Endothelial cell of umbilical vein (primary cell): ENCODE data around the gene THBS4. TPM values are rescaled to one million over a fixed set of nuclear protein-coding genes. Genes with fewer than 3 reads are reported as not detected.

ENCODE experiments used
- BruUV-seq: library from RNA; stranded (reverse); fragments of 400-500 nt; replicated peaks from 2 replicates; lab custom pipeline; 2021; lab: Mats Ljungman, UMichigan
- CTCF ChIA-PET: fragments of 300-600, 350-600 bp; sonication (Branson Sonifier 250); formaldehyde crosslinking; loops from one replicate; lab custom pipeline; 2021; ENCODE audit warnings: antibody characterized with exemption, inconsistent platforms; lab: Charles Lee
- POLR2A ChIA-PET: fragments of 300-600, 350-600 bp; sonication (Branson Sonifier 250); formaldehyde crosslinking; loops from one replicate; lab custom pipeline; 2021; ENCODE audit warnings: antibody characterized with exemption, inconsistent platforms; lab: Charles Lee
- DNase-seq: peaks from one replicate; pipeline ENCODE4 v3.0.0-alpha.2; 2011; ENCODE audit warnings: low read depth, low spot score
- FAIRE-seq: peaks from 2 replicates; lab custom pipeline; 2011; peaks lifted over from hg19 to GRCh38; lab: Jason Lieb, UNC
- H2AFZ ChIP-seq: 2 replicates; pipeline ENCODE4 v1.6.0; 2012; ENCODE audit warnings: low read depth, low read length, control low read depth, inconsistent platforms
- H3K27ac ChIP-seq: 2 replicates; pipeline ENCODE4 v1.5.1; 2011; ENCODE audit warnings: low read depth, mild to moderate bottlenecking, control low read depth, low read length, moderate library complexity; ENCODE audit not compliant: insufficient read depth
- H3K27me3 ChIP-seq, 2 experiments: 2 replicates each; pipeline versions ENCODE4 v1.6.0 to v1.6.1; 2011; ENCODE audit warnings: low read length in 2 of 2, mixed read lengths in 1 of 2; ENCODE audit not compliant: control insufficient read depth in 2 of 2, insufficient read depth in 2 of 2
- H3K36me3 ChIP-seq, 2 experiments: 2 replicates in 1 of 2; 3 replicates in 1 of 2; pipeline ENCODE4 v1.5.1; 2011; ENCODE audit warnings: low read length in 2 of 2, mild to moderate bottlenecking in 1 of 2, moderate library complexity in 1 of 2; ENCODE audit not compliant: control insufficient read depth in 2 of 2, insufficient read depth in 2 of 2; ENCODE audit errors: extremely low read depth in 1 of 2
- H3K4me1 ChIP-seq: 3 replicates; pipeline ENCODE4 v1.5.1; 2011; ENCODE audit warnings: mild to moderate bottlenecking, low read length; ENCODE audit not compliant: control insufficient read depth, insufficient read depth; ENCODE audit errors: extremely low read depth
- H3K4me2 ChIP-seq: 2 replicates; pipeline ENCODE4 v1.6.1; 2011; ENCODE audit warnings: low read length, control low read depth, mixed read lengths; ENCODE audit not compliant: insufficient read depth
- H3K4me3 ChIP-seq, 3 experiments: fragments of 200-600 bp in 1 of 3; sonication (generic), shearing (Covaris generic) in 1 of 3; replicated peaks in 1 of 3; 2 replicates each; pipeline ENCODE4 v1.5.1; 2011 to 2016; ENCODE audit warnings: control low read depth in 3 of 3, low read length in 3 of 3, mild to moderate bottlenecking in 2 of 3, inconsistent platforms in 1 of 3, low read depth in 1 of 3, moderate library complexity in 1 of 3; ENCODE audit not compliant: insufficient read depth in 1 of 3
- H3K79me2 ChIP-seq: 2 replicates; pipeline ENCODE4 v1.6.0; 2012; ENCODE audit warnings: low read length, inconsistent platforms; ENCODE audit not compliant: control insufficient read depth, insufficient read depth
- H3K9ac ChIP-seq: replicated peaks from 2 replicates; pipeline ENCODE3; 2011; ENCODE audit warnings: low read length, control low read depth; ENCODE audit not compliant: insufficient read depth; ENCODE audit errors: extremely low read depth
- H3K9me1 ChIP-seq: replicated peaks from 3 replicates; pipeline ENCODE4 v1.6.0; 2011; ENCODE audit warnings: mild to moderate bottlenecking, low read length; ENCODE audit not compliant: control insufficient read depth, insufficient read depth; ENCODE audit errors: extremely low read depth
- H3K9me3 ChIP-seq: replicated peaks from 2 replicates; pipeline ENCODE4 v1.5.1; 2012; ENCODE audit warnings: low read length, inconsistent platforms; ENCODE audit not compliant: control insufficient read depth, insufficient read depth
- H4K20me1 ChIP-seq: replicated peaks from 2 replicates; pipeline ENCODE3; 2011; ENCODE audit warnings: mild to moderate bottlenecking, low read length; ENCODE audit not compliant: control insufficient read depth, insufficient read depth; ENCODE audit errors: extremely low read depth
- CTCF ChIP-seq, 2 donors: IDR thresholded peaks; 1 replicate in 1 of 2; 2 replicates in 1 of 2; pipeline ENCODE4 v1.5.1; 2011; ENCODE audit warnings: low read length in 2 of 2, mild to moderate bottlenecking in 2 of 2, moderate library complexity in 2 of 2, control low read depth in 1 of 2, inconsistent platforms in 1 of 2, low read depth in 1 of 2; ENCODE audit not compliant: insufficient read depth in 1 of 2; ENCODE audit errors: extremely low read depth in 1 of 2
- EZH2 ChIP-seq: IDR thresholded peaks from 2 replicates; pipeline ENCODE4 v1.6.1; 2012; ENCODE audit warnings: borderline replicate concordance, low read depth, mild to moderate bottlenecking, moderate library complexity, low read length, inconsistent platforms; ENCODE audit not compliant: severe bottlenecking
- FOS ChIP-seq: IDR thresholded peaks from 2 replicates; pipeline ENCODE4 v1.6.1; 2011; ENCODE audit warnings: mild to moderate bottlenecking, low read length, moderate library complexity, borderline replicate concordance; ENCODE audit not compliant: insufficient read depth
- GATA2 ChIP-seq: IDR thresholded peaks from 2 replicates; pipeline ENCODE4 v1.7.0; 2011; ENCODE audit warnings: low read depth, mild to moderate bottlenecking, moderate library complexity, mixed read lengths, low read length; ENCODE audit not compliant: insufficient read length, insufficient read depth
- JUN ChIP-seq: IDR thresholded peaks from 2 replicates; pipeline ENCODE4 v1.6.1; 2011; ENCODE audit warnings: borderline replicate concordance, low read depth; ENCODE audit not compliant: insufficient read length, insufficient read depth
- MAX ChIP-seq: IDR thresholded peaks from 2 replicates; pipeline ENCODE4 v1.6.1; 2011; ENCODE audit not compliant: insufficient read depth, insufficient read length
- MYC ChIP-seq: IDR thresholded peaks from one replicate; pipeline ENCODE4 v1.6.1; 2011; ENCODE audit warnings: mild to moderate bottlenecking, low read depth, low read length
- POLR2A ChIP-seq: IDR thresholded peaks from 2 replicates; pipeline ENCODE4 v1.6.1; 2012; ENCODE audit warnings: low read depth, mild to moderate bottlenecking, control low read depth, low read length
- POLR2AphosphoS5 ChIP-seq: IDR thresholded peaks from 2 replicates; pipeline ENCODE4 v1.6.1; 2012; ENCODE audit warnings: low read depth, mild to moderate bottlenecking, control low read depth, low read length, moderate library complexity; ENCODE audit not compliant: insufficient read depth
- dilution Hi-C: fragments of 300-500 bp; cut with MboI; formaldehyde crosslinking; loops from one replicate; pipeline ENCODE4 v1.15.0; 2019; ENCODE audit warnings: low sequenced_read_pairs; ENCODE audit not compliant: extremely low pct_ligation_motif_present
- intact Hi-C: fragments of 100-400 bp; cut with micrococcal nuclease; formaldehyde crosslinking; loops from one replicate; pipeline ENCODE4 v1.10.0; 2022
- polyA plus RNA-seq, 4 experiments: library from polyadenylated mRNA; depleted of rRNA in 3 of 4; stranded (reverse) in 3 of 4; unstranded in 1 of 4; fragments of >200 nt; gene quantifications; 2 replicates each; pipeline versions ENCODE4 v1.2.1 to v1.2.3, GENCODE V29; 2011 to 2012; ENCODE audit warnings: missing spikeins in 1 of 4
- total RNA-seq: library from RNA; stranded (reverse); gene quantifications from 2 replicates; pipeline ENCODE4 v1.2.3, GENCODE V29; 2021

THBS4 gene
- total and polyA plus RNA-seq, 2 donors (not counting 3 experiments of a cell fraction or from before 2014, with no cell fraction given) = not detected

- CTCF ChIA-PET = interaction anchor here (1.6 kb wide), 1 partner anchor 44 kb away, joined by 5 read pairs; no protein-coding TSS in a partner anchor
- Histone ChIP-seq H3K9ac (no peak overlapping the region), H3K4me1 (no peaks in the 10 kb centered on the region), H3K27ac (no peak overlapping the region), H2AFZ (no peak overlapping the region), H3K4me3 (no peak overlapping the region), H3K9me3 (no peaks in the 10 kb centered on the region), H4K20me1 (no peaks in the 10 kb centered on the region), H3K36me3 (no peaks in the 10 kb centered on the region), H3K79me2 (no peaks in the 10 kb centered on the region), H3K27me3 (peaks cover 20 to 32% of the 10 kb centered on the region in 2 experiments), H3K9me1 (no peaks in the 10 kb centered on the region), H3K4me2 (no peak overlapping the region)
- DNase-seq = no peak
- TF ChIP-seq POLR2A (no peak), POLR2AphosphoS5 (no peak), EZH2 (no peak), GATA2 (no peak), JUN (no peak)
- dilution Hi-C loops = no loop called here
- no TSS peak for BruUV-seq
- POLR2A ChIA-PET = no interaction called here
- intact Hi-C loops = no loop called here
- no peak for FAIRE-seq
Measured at GRCh38 chr5:80039650-80040049, 4.5 kb downstream of the THBS4 start.

- Histone ChIP-seq H4K20me1 (no peaks in the 10 kb centered on the region), H3K27me3 (peaks cover 5 to 14% of the 10 kb centered on the region in 2 experiments), H3K9me1 (no peaks in the 10 kb centered on the region), H3K27ac (no peak overlapping the region), H3K9ac (no peak overlapping the region), H2AFZ (no peak overlapping the region), H3K4me1 (no peaks in the 10 kb centered on the region), H3K36me3 (no peaks in the 10 kb centered on the region), H3K4me2 (no peak overlapping the region), H3K79me2 (no peaks in the 10 kb centered on the region), H3K4me3 (no peak overlapping the region), H3K9me3 (no peaks in the 10 kb centered on the region)
- BruUV-seq = no TSS peak
- intact Hi-C loops = no loop called here
- FAIRE-seq = no peak
- ChIA-PET POLR2A (no interaction called here), CTCF (no interaction called here)
- DNase-seq = no peak
- TF ChIP-seq EZH2 = no peak
- no peak for TF ChIP-seq GATA2
- no peak for TF ChIP-seq JUN
- TF ChIP-seq FOS = no peak
- TF ChIP-seq POLR2A = no peak
- TF ChIP-seq MYC = no peak
- TF ChIP-seq MAX = no peak
- no peak for TF ChIP-seq CTCF (IDR thresholded peaks at IDR 0.05; ENCODE audit: extremely low read depth in 1 of 2, insufficient read depth in 1 of 2, low read depth in 1 of 2, low read length in 2 of 2)
- no peak for TF ChIP-seq POLR2AphosphoS5
- dilution Hi-C loops = no loop called here
Measured at GRCh38 chr5:80041527-80041926, 6.4 kb downstream of the THBS4 start.
